DMS53 treated with DMSO at 0.1 percent for 48 hours (cell line): ENCODE data around the gene NANOS1.

Experiments used
- DNase-seq: peaks from one replicate; lab custom pipeline; 2025; ENCODE audit not compliant: unreplicated experiment; lab: John Stamatoyannopoulos, UW

NANOS1 gene, protein sequence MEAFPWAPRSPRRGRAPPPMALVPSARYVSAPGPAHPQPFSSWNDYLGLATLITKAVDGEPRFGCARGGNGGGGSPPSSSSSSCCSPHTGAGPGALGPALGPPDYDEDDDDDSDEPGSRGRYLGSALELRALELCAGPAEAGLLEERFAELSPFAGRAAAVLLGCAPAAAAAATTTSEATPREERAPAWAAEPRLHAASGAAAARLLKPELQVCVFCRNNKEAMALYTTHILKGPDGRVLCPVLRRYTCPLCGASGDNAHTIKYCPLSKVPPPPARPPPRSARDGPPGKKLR

DNA sequence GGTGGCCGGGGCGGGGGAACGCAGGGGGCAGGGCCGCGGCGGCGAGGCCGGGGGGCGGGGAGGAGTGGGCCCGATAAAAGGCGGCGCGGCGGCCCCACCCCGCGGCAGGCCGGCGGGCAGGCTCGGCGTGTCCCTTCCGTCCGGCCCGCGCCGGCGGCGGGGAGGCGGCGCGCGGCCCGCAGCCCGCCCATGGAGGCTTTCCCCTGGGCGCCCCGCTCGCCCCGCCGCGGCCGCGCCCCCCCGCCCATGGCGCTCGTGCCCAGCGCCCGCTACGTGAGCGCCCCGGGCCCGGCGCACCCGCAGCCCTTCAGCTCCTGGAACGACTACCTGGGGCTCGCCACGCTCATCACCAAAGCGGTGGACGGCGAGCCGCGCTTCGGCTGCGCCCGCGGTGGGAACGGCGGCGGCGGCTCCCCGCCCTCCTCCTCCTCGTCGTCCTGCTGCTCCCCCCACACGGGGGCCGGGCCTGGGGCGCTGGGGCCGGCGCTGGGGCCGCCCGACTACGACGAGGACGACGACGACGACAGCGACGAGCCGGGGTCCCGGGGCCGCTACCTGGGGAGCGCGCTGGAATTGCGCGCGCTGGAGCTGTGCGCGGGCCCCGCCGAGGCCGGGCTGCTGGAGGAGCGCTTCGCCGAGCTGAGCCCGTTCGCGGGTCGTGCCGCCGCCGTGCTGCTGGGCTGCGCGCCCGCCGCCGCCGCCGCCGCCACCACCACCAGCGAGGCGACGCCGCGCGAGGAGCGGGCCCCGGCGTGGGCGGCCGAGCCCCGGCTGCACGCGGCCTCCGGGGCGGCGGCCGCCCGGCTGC, at the start of gene NANOS1:
TSS of gene NANOS1 (plus strand) at position 102 of the 808 bp plus-strand sequence. CDS start at position 190, 88 bp downstream.
- no peak for DNase-seq

DNA sequence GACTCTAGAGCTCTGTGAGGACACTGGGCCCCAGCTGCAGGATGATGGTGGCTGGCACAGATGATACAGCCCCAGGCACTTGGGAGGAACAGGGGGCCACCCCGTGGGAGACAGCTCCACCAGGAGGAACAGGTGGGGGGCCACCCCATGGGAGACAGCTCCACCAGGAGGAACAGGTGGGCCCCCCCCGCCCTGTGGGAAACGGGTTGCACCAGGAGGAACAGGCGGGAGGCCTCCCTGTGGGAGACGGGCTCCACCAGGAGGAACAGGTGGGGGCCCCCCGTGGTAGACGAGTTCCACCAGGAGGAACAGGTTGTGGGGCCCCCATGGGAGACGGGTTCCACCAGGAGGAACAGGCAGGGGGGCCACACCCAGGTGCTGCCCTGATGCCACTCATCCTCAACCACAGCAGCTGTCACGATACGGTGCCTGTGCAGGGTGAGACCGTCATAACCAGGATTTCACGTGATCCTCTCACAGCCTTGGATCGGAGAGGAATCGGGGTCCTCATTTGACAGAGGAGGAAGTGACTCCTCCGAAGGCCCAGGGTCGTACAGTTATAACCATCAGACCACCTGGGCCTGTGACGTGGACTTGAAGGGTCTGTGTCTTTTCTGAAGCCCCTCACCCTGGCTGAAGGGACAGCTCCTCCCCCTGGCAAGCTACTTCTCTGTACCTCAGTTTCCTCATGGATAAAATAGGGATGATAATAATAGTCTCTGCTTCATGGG, 49.2 kb upstream of the NANOS1 start:
- no peak for DNase-seq

DNA sequence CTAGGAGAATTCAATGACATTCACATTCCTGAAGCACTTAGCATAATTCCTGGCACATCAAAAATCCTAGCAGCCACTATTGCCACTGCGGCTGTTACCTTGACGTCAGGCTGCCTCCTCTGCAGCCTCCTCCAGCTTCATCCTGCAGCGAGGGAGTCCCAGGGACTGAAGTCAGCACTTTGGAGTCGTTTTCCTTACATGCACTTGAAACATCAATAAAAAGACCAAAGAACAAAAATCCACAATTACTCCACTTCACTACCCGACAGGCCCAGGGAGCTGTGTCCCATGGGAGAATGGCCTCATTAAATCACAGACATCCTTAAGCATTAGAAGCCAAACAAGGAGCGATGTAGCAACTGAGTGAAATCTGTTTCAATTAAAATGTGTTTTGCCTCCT, 48.6 kb upstream of the NANOS1 start:
- no peak for DNase-seq

DNA sequence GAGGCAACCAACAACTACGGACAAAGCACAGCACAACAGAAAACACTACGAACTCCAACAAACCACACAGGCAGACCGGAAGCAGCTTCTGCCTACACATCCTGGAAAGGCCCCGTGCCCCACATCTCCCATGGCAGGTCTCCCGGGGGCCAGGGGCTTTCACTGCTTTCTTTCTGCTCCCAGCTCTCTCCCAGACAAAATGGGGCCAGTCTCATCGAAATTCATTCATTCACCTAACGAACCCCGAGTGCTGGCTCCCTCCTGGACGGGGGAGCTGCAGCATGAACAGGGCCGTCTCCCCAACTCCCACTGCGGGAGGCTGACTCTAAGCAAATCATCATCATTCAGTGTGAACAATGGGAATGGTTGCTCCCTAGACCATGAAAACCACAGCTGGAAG, 47.6 kb upstream of the NANOS1 start:
- DNase-seq: no peak

DNA sequence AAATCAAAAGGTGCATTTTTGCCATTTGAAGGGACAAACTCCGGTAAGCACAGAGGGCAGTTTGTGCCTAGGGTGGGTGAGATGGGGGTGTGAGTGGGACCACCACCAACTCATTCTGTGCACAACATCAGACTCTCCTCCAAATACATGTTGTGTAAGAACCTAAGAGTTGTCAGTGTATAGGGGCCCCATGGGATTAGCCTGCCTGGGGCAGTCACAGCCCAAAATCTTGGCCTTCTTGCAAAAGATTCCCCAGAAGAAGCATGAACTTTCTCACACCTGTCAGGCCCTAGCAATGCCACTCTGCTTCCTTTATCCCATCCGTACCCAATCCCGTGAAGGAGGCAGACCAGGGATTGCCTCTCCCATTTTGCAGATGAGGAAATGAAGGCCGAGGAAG, 47.1 kb upstream of the NANOS1 start:
- DNase-seq: no peak

DNA sequence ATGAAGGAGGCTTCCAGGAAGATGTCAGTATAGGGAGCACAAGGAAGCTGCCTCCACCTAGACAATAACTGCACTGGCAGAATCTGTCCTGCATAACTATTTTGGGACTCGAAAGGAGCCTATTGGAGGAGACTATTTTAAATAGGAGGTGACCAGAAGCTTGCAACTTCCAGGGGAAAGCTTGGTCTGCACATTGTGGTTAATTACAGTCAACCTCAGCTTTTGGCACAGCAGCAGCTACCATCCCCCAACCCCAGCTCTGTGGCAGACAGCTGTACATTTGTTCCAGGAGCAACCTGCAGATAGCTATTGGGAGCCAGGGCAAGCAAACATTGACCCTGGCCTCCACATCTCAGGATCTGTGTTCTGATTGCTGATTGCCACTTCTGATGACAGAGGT, 46.3 kb upstream of the NANOS1 start:
- peak; percentile 2 for DNase-seq

DNA sequence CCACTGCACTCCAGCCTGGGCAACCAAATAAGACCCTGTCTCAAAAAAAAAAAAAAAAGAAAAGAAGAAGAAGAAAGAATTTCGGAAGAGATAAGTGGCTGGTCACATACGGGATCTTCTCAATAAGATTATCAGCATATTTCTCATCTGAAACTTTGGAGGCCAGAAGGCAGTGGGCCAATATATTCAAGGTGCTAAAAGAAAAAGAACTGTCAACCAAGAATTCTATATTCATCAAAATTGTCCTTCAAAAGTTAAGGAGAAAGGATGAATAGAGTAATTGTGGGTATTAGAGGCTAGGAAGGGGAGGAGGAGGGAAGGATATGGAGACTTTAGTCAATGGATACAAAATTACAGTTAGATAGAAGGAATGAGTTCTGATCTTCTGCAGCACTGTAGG, 43.9 kb upstream of the NANOS1 start:
- no peak for DNase-seq

DNA sequence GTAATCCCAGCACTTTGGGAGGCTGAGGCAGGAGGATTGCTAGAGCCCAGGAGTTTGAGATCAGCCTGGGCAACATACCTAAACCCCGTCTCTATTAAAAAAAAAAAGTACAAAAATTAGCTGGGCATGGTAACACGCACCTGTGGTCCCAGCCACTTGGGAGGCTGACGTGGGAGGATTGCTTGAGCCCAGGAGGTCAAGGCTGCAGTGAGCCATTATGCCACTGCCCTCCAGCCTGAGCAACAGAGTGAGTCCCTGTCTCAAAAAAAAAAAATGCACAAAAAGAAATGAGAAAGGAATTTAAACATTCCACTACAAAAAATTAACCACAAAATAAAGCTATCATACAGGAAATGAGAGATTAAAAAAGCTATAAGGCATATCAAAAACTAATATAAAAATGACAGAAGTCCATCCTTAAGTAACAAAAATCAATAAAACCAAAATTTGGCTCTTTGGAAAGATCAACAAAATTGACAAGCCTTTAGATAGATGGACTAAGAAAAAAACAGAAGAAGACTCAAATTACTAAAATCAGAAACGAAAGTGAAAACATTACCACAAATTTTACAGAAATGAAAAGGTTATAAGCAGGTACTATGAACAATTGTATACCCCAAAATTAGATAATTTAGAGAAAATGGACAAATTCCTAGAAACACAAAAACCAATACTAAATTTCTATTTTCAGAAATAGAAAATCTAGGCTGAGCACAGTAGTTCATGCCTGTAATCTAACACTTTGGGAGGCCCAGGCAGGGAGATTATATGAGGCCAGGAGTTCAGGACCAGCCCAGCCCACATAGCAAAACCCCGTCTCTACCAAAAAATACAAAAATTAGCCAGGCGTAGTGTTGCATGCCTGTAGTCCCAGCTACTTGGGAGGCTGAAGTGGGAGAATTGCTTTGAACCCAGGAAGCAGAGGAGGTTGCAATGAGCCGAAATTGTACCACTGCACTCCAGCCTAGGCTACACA, 42.4 kb upstream of the NANOS1 start:
- DNase-seq: no peak

DNA sequence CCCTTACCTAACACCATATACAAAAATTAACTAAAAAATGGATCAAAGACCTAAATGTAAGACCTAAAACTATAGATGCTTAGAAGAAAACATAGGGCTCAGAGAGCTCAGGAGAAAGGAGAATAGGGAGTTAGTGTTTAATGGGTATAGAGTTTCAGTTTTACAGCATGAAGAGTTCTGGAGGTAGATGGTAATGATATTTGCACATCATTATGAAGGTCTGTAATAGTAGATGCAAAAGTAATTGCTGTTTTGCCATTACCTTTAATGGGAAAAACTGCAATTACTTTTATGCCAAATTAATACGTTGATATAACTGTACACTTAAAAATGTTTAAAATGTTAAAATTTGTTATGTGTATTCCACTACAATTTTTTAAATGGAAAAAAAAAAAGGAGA, 39.2 kb upstream of the NANOS1 start:
- DNase-seq: no peak

DNA sequence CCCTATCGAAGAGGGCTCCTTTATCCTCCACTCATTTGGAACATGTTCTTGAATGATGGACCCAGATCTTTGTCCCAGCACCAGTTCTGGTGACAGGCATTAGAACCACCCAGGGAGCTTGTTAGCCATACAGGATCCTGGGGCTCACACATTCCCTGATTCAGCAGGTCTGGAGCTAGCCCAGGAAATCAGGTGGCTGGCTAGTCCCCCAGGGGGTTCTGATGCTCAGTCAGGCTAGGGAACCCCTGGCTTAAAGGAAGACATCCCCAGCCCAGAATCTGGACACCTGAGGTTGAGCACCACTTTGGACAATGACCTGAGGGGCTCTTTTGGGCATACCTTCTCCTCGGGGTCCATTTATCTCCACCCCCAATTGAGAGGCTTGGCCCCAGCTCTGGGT, 37.0 kb upstream of the NANOS1 start:
- no peak for DNase-seq

DNA sequence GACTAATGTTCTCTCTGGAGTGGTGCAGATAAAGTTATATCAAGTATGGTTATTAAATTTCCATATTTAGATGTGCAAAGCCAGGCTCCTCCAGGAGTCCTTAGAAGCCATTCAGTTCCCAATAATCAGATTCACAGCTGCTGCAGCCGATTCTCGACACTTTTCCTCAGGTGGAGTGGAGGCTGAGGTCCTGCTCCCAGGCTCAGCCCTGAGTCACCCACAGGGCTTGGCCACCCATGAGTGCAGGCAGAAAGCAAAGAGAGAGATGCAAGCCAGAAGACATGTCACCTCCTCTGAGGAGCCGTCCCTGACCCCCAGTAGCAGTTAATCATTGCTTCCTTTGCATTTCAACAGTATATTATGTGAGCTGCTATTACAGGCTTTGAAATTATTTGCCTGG, 36.3 kb upstream of the NANOS1 start:
- DNase-seq: no peak

DNA sequence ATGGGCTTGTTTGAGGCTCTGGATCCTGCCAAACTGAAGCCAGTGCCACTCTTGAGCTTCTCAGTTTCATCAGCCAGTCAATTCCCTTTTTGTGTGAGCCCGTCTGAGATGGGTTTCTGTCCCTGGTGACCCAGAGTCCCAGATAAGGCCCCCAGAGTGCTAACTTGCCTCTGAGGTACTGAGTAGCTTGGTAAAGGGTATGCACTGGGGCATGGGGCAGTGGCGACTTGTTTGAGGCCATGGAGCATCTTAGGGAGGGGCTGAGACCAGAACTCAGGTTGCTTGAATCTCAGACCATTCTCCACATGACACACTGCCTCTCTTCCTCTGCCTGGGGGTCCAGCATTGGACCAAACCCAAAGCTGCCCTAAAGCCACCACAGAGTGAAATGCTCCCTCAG, 35.2 kb upstream of the NANOS1 start:
- DNase-seq: no peak

DNA sequence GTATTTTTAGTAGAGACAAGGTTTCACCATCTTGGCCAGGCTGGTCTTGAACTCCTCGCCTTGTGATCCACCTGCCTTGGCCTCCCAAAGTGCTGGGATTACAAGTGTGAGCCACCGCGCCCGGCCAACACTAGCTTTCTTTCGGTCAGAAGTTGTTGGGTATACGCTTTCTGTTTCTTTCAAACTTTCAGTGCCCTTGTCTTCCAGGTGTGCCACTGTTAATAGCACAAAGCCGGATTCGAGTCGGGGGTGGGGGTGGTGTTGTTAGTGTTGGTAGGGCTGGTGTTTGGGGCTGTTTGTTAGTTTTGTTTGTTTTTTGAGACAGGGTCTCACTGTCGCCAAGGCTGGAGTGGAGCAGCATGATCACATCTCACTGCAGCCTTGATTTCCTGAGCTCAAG, 33.8 kb upstream of the NANOS1 start:
- DNase-seq: no peak

DNA sequence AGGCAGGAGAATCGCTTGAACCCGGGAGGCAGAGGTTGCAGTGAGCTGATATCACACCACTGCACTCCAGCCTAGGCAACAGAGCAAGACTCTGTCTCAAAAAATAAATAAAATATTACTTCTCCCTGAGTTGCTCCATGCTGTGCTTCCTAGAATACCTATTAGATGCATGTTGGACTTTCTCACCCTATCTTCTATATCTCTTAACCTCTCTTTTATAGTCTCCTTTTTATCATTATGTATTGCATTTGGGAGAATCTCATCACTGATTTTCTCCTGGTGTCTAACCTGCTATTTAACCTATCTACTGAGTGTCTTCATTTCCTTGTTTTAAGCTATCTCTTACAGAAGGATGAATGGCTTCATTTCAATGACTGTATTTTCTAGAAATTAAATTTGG, 32.1 kb upstream of the NANOS1 start:
- no peak for DNase-seq

DNA sequence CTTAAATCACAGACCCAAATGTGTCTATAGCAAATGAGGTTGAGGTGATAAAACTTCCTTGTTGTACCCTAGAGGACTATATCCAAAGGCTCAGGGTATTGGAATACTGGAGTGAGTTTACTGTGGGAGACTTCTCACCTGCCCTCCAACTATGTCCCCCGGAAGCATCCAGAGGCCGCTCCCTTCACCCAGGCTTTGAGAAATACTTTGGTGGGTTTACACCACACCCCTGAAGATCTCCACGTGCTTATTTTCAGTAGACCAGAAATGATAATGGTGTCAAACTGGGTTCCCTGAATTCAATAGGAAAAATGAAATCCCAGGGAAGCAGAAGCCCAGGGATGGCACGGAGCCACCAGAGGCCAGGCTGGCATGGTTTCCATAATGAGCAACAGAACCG, 31.3 kb upstream of the NANOS1 start:
- DNase-seq: no peak

DNA sequence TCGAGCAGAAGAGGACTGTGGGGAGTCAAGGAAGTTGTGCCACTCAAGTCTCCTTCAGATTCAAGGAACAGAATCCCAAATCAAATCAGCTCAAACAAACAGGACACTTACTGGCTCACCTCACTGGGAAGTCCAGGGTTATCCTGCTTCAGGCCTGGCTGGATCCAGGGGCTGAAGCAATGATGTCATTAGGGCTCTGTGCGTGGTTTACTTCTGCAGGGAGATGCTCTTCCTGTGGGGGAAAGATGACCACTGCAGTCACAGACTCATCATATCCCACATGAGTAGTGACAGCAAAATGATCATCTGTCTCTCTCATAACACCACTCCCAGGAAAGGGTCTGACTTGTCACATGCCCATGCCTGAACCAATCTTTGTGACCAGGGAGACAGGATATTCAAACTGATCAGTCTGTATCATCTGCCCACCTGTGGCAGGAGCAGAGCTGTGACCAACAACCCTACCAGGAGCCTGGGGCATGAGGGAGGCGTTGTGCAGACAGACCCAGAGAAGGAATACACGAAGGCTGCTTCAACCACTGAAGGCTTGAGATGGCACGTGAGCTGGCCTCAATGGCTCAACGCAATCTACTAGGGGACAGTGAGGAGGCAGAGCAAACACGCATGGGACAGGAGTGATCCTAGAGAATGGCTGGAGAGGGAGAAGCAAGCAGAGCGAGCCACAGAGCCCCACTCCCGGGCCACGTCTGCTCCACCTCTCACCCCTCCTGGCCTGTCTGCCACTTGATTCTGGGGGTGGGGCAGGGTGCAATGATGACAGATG, 27.6 kb upstream of the NANOS1 start:
- no peak for DNase-seq

DNA sequence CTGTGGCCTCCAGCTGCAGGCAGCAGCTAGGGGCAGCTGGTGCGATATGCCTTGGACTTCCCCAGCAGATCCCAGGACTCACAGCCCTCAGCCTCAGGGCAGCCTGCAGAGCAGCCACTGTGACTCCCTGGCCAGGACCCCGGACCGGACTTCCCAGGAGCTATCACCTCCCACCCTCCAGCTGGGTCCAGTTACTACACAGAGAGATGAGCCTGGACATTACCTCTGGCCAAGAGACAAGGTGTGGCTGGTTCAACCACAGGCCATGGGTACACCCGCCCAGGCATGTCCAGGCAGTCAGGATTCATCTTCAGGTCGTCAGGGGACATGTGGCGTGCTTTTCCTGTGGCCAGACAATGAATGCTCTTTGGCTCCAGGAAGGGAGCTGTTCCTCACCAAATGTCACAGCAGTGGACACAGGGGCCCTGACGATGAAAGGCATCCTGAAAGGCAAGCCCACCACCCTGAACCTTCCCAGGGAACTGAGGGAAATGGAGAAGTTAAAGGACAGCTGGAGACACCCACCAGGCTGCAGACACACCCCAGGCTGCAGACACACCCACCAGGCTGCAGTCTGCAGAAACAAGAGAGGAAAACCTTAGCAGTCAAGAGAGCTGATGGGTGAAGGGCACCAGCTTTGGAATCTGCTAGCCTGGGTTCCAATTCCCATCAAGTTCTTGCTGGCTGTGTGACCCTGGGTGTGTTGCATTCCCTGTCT, 25.8 kb upstream of the NANOS1 start:
- no peak for DNase-seq

DNA sequence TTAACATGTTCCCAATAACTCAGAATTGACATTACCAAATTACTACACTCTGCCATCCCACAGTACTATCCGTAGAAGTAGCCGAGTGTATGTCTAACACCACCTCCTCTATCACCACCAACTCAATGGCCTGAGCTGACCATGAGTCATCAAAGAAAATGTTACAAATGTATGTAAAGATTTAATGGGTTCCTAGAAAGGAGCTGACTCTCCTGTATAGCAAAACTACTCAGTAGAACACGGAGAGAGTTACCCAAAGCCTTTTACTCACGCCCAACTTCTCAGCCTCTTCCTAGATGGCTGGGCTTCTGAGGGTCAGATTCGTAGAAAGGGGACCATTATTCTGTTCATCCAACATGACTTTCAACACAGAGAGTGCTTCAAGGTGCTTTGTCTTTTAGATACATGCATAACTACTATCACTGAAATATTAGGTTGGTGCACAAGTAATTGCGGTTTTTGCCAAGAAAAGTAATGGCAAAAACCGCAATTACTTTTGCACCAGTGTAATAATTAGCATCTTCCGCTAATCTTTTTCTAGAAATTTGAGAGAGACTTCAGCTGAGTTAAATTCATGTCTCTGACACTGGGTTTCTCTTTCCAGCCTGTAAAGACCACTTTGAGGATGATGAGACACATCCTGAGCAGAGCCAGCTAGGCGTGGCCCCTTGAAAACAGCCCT, 24.0 kb upstream of the NANOS1 start:
- no peak for DNase-seq
